Lower leg skin (tissue), 4 donors: ENCODE measurements around the gene PAK5. TPM values are rescaled to one million over a fixed set of nuclear protein-coding genes. Genes with fewer than 3 reads are reported as not detected.

ENCODE experiments used
- total RNA-seq, 4 donors: library from RNA; depleted of rRNA; stranded (reverse); fragments of >200 nt; gene quantifications; one replicate each; pipeline ENCODE4 v1.1.0, GENCODE V29; 2016

Gene PAK5
- total RNA-seq, 4 donors from 2014 or later, result 0.08 to 0.46 (median 0.18) TPM

Other genes with a start within 250 kb of the PAK5 start
- 1 to 10 TPM; 3.9 to 4.6 (median 4.6) TPM for gene ANKEF1, start 195.9 kb upstream of the PAK5 start, total RNA-seq